K562 (cell line): Measurements from ENCODE around the gene MADD. TPM values are rescaled to one million over a fixed set of nuclear protein-coding genes. Genes with fewer than 3 reads are reported as not detected.
A peak's percentile ranks its signal among the peaks of the same experiment; 100 is the strongest.

Source experiments
- ARID1B ChIP-seq: fragments of 450-650 bp; IDR thresholded peaks from 2 replicates; pipeline ENCODE4 v1.6.1; 2016; ENCODE audit warnings: antibody characterized with exemption, mild to moderate bottlenecking, inconsistent platforms
- ARID4B ChIP-seq: sonication (generic); formaldehyde crosslinking; IDR thresholded peaks from 2 replicates; pipeline ENCODE4 v1.8.0; 2022; ENCODE audit warnings: mild to moderate bottlenecking, missing genetic modification reagents
- CXXC5 ChIP-seq: fragments of 250-450 bp; sonication (Bioruptor Pico); IDR thresholded peaks from 2 replicates; pipeline ENCODE4 v1.8.0; 2022; ENCODE audit warnings: inconsistent platforms, mild to moderate bottlenecking, moderate library complexity
- EWSR1 ChIP-seq: fragments of 450-650 bp; IDR thresholded peaks from 2 replicates; pipeline ENCODE4 v1.6.1; 2018; ENCODE audit warnings: borderline replicate concordance, mild to moderate bottlenecking, low read depth, moderate library complexity; ENCODE audit not compliant: partially characterized antibody
- FOXJ3 ChIP-seq: sonication (generic); formaldehyde crosslinking; IDR thresholded peaks from 2 replicates; pipeline ENCODE4 v1.4.0; 2020; ENCODE audit warnings: mild to moderate bottlenecking, missing genetic modification reagents
- GABPA ChIP-seq: fragments of 200-800 bp; sonication (Bioruptor generic); conservative IDR thresholded peaks from 2 replicates; pipeline ENCODE4 v1.6.1; 2016; ENCODE audit warnings: low read depth, missing genetic modification characterization, missing compliant biosample characterization
- GATA2 ChIP-seq: sonication (generic); formaldehyde crosslinking; IDR thresholded peaks from 2 replicates; pipeline ENCODE4 v1.4.0; 2020; ENCODE audit warnings: mild to moderate bottlenecking, missing genetic modification reagents
- HDAC1 ChIP-seq, 2 experiments: fragments of 450-650 bp; IDR thresholded peaks; 2 replicates each; pipeline ENCODE4 v1.6.1; 2016 to 2017; ENCODE audit warnings: inconsistent platforms in 1 of 2, mild to moderate bottlenecking in 1 of 2, moderate library complexity in 1 of 2
- MBD1 ChIP-seq: fragments of 250-450 bp; sonication (Bioruptor Pico); IDR thresholded peaks from 2 replicates; pipeline ENCODE4 v1.8.0; 2022; ENCODE audit warnings: inconsistent platforms
- NCOA4 ChIP-seq: fragments of 450-650 bp; IDR thresholded peaks from 2 replicates; pipeline ENCODE4 v1.6.1; 2018; ENCODE audit warnings: mild to moderate bottlenecking; ENCODE audit not compliant: partially characterized antibody
- PTTG1 ChIP-seq: fragments of 450-650 bp; IDR thresholded peaks from 2 replicates; pipeline ENCODE4 v1.6.1; 2016; ENCODE audit warnings: low read depth, mild to moderate bottlenecking, missing genetic modification characterization, missing compliant biosample characterization
- RAD51 ChIP-seq: fragments of 450-650 bp; IDR thresholded peaks from 2 replicates; pipeline ENCODE4 v1.7.1; 2016; ENCODE audit warnings: low read depth, mild to moderate bottlenecking, borderline replicate concordance
- SOX6 ChIP-seq: fragments of 450-650 bp; IDR thresholded peaks from 2 replicates; pipeline ENCODE4 v1.6.1; 2014; ENCODE audit warnings: mild to moderate bottlenecking
- SREBF1 ChIP-seq: fragments of 150-350 bp; IDR thresholded peaks from 2 replicates; pipeline ENCODE4 v1.6.1; 2014; ENCODE audit warnings: antibody characterized with exemption, low read depth, low read length, borderline replicate concordance
- TAF1 ChIP-seq: IDR thresholded peaks from 2 replicates; pipeline ENCODE4 v1.6.1; 2011; ENCODE audit warnings: mild to moderate bottlenecking, low read length, moderate library complexity; ENCODE audit not compliant: insufficient read depth, control insufficient read depth, severe bottlenecking; ENCODE audit errors: extremely low read depth
- TCF7L2 ChIP-seq: fragments of 150-350 bp; IDR thresholded peaks from 2 replicates; pipeline ENCODE4 v1.6.1; 2016; ENCODE audit warnings: low read depth, mild to moderate bottlenecking, low read length, moderate library complexity
- TCFL5 ChIP-seq: fragments of 250-450 bp; sonication (Bioruptor Pico); conservative IDR thresholded peaks from 2 replicates; pipeline ENCODE4 v1.6.1; 2021; ENCODE audit warnings: mild to moderate bottlenecking, moderate library complexity, matching md5 sums
- TEAD1 ChIP-seq, 2 experiments: fragments of 450-650 bp in 1 of 2; sonication (generic) in 1 of 2; formaldehyde crosslinking; IDR thresholded peaks; 2 replicates each; pipeline versions ENCODE4 v1.4.0 to v1.8.0; 2020 to 2022; ENCODE audit warnings: mild to moderate bottlenecking in 2 of 2, missing genetic modification reagents in 1 of 2
- TFAM ChIP-seq: fragments of 250-450 bp; sonication (Bioruptor Pico); conservative IDR thresholded peaks from 2 replicates; pipeline ENCODE4 v1.5.0; 2021; ENCODE audit warnings: mild to moderate bottlenecking, moderate library complexity
- U2AF1 ChIP-seq: fragments of 200-400 bp; formaldehyde crosslinking; optimal IDR thresholded peaks from 2 replicates; pipeline ENCODE3; 2017; ENCODE audit warnings: mild to moderate bottlenecking, low read depth, low read length, moderate library complexity
- USF2 ChIP-seq: sonication (generic); formaldehyde crosslinking; IDR thresholded peaks from 2 replicates; pipeline ENCODE4 v1.5.0; 2020; ENCODE audit warnings: missing genetic modification reagents
- ZNF197 ChIP-seq: fragments of 200-800 bp; sonication (Bioruptor generic); IDR thresholded peaks from 2 replicates; pipeline ENCODE4 v1.6.1; 2016; ENCODE audit warnings: low read depth, missing genetic modification characterization, missing compliant biosample characterization
- ZNF778 ChIP-seq: fragments of 450-650 bp; formaldehyde crosslinking; IDR thresholded peaks from 2 replicates; pipeline ENCODE4 v1.4.0; 2020; ENCODE audit warnings: mild to moderate bottlenecking, moderate library complexity
- ZSCAN29 ChIP-seq: fragments of 450-650 bp; IDR thresholded peaks from 2 replicates; pipeline ENCODE4 v1.6.1; 2017
- polyA plus RNA-seq, 8 experiments: library from polyadenylated mRNA; depleted of rRNA in 4 of 8; stranded (reverse) in 5 of 8; unstranded in 3 of 8; fragments of >200 nt; fragmentation: Nextera tagmentation in 2 of 8; fragmentation: Illumina TruSeq in 1 of 8; extraction: Ambion mirVana in 2 of 8; extraction: Trizol in 1 of 8; gene quantifications; 2 replicates each; pipeline versions ENCODE4 v1.2.1 to v1.2.3, GENCODE V29; 2011 to 2014; ENCODE audit warnings: inconsistent platforms in 1 of 8, missing spikeins in 1 of 8
- total RNA-seq, 7 experiments: library from RNA; depleted of rRNA in 6 of 7; stranded (reverse); fragments of >200 nt in 6 of 7; fragmentation: Illumina TruSeq in 2 of 7; extraction: Trizol in 2 of 7; gene quantifications; 2 replicates each; pipeline versions ENCODE4 v1.2.1 to v1.2.3, GENCODE V29; 2011 to 2021; ENCODE audit warnings: low replicate concordance in 1 of 7

Gene MADD
- total and polyA plus RNA-seq, 9 of the 15 experiments (the other 6 are each of a cell fraction or from before 2014, with no cell fraction given): 0.68 to 57.6 (median 33.6) TPM

GRCh38 chr11:47276923-47277322 lies 7.0 kb downstream of the MADD start (continued):
- TF ChIP-seq ARID4B (CRISPR knock-in tag) (no peak), FOXJ3 (CRISPR knock-in tag) (no peak), ARID1B (peak; percentile 68), TCFL5 (CRISPR knock-in tag) (no peak), TFAM (CRISPR knock-in tag) (no peak), NCOA4 (no peak), EWSR1 (no peak), RAD51 (no peak), GABPA (tag) (no peak), ZNF197 (CRISPR knock-in tag) (0 out of 2 replicates have a peak, but pooled peaks have one; percentile 16), SOX6 (peak; percentile 66), GATA2 (CRISPR knock-in tag) (no peak), TEAD1 (CRISPR knock-in tag; IDR thresholded peaks at IDR 0.05) (peak; percentile 78 to 84), ZNF778 (no peak), CXXC5 (0 out of 2 replicates have a peak, but pooled peaks have one; percentile 29), SREBF1 (no peak), U2AF1 (no peak), HDAC1 (IDR thresholded peaks at IDR 0.05) (no peak), ZSCAN29 (no peak), TCF7L2 (no peak), MBD1 (no peak), USF2 (CRISPR knock-in tag) (no peak), TAF1 (no peak), PTTG1 (no peak)
